Transverse colon (tissue), 4 donors: ENCODE measurements around the gene CYP26A1. TPM values are rescaled to one million over a fixed set of nuclear protein-coding genes. Genes with fewer than 3 reads are reported as not detected.

Experiments used
- DNase-seq: peaks from one replicate; pipeline ENCODE4 v3.0.0-alpha.2; 2019
- H3K27ac ChIP-seq, 4 donors: fragments of 200-600 bp; sonication (generic); 2 replicates each; pipeline ENCODE4 v1.5.1; 2016 to 2018; ENCODE audit warnings: inconsistent platforms in 4 of 4
- H3K27me3 ChIP-seq: fragments of 200-600 bp; sonication (generic); 2 replicates; pipeline ENCODE4 v1.5.1; 2017; ENCODE audit warnings: inconsistent platforms
- H3K36me3 ChIP-seq, 4 donors: fragments of 200-600 bp; sonication (generic); 2 replicates each; pipeline ENCODE4 v1.5.1; 2017 to 2019; ENCODE audit warnings: inconsistent platforms in 4 of 4
- H3K4me1 ChIP-seq, 4 donors: fragments of 200-600 bp; sonication (generic); 2 replicates each; pipeline ENCODE4 v1.5.1; 2017 to 2020; ENCODE audit warnings: inconsistent platforms in 4 of 4
- H3K4me3 ChIP-seq, 4 donors: fragments of 200-600 bp; sonication (generic); 1 replicate in 1 of 4; 2 replicates in 3 of 4; pipeline versions ENCODE4 v1.5.1 to v1.6.1; 2017 to 2019; ENCODE audit warnings: inconsistent platforms in 4 of 4
- H3K9me3 ChIP-seq, 2 donors: fragments of 200-600 bp; sonication (generic); 2 replicates each; pipeline ENCODE4 v1.5.1; 2017 to 2019; ENCODE audit warnings: inconsistent platforms in 2 of 2
- CTCF ChIP-seq, 5 experiments: fragments of 200-600 bp in 3 of 5; fragments of 450-650 bp in 2 of 5; sonication (generic) in 3 of 5; IDR thresholded peaks; 1 replicate in 2 of 5; 2 replicates in 3 of 5; pipeline ENCODE4 v1.5.1; 2016 to 2017; ENCODE audit warnings: antibody characterized with exemption in 5 of 5, inconsistent platforms in 3 of 5, mild to moderate bottlenecking in 2 of 5, moderate library complexity in 1 of 5
- EP300 ChIP-seq: sonication (generic); formaldehyde crosslinking; IDR thresholded peaks from one replicate; pipeline ENCODE4 v1.6.1; 2017; ENCODE audit warnings: antibody characterized with exemption, low read depth
- POLR2A ChIP-seq: fragments of 450-650 bp; IDR thresholded peaks from one replicate; pipeline ENCODE4 v1.6.1; 2016; ENCODE audit warnings: antibody characterized with exemption, mild to moderate bottlenecking, moderate library complexity
- POLR2AphosphoS5 ChIP-seq, 3 donors: sonication (generic); formaldehyde crosslinking; IDR thresholded peaks; one replicate each; pipeline ENCODE4 v1.6.1; 2016; ENCODE audit warnings: antibody characterized with exemption in 3 of 3
- WGBS, 2 donors: methylation state at CpG; one replicate each; pipeline ENCODE4 v1.1.5; 2018; ENCODE audit warnings: low coverage in 1 of 2; 5-methylcytosine and 5-hydroxymethylcytosine counted together
- in situ Hi-C, 4 donors: fragments of 200-750 bp; cut with MboI; loops; one replicate each; pipeline versions ENCODE4 v1.15.0 to v1.15.1; 2017; ENCODE audit warnings: low sequenced_read_pairs in 3 of 4, low pct_ligation_motif_present in 1 of 4, low pct_unique_long_range_greater_than_20kb in 1 of 4
- intact Hi-C: fragments of 100-400 bp; cut with DNase I; formaldehyde crosslinking; loops from one replicate; pipeline ENCODE4 v1.15.1; 2023; ENCODE audit warnings: low total_unique reads
- total RNA-seq, 4 donors: library from RNA; depleted of rRNA; stranded (reverse); fragments of >200 nt; gene quantifications; one replicate each; pipeline ENCODE4 v1.1.0, GENCODE V29; 2016

Gene CYP26A1
- total RNA-seq, 4 donors from 2014 or later: not detected

GRCh38 chr10:93075369-93076221 is 1.9 kb downstream of the CYP26A1 start:
- H3K4me1 ChIP-seq: peaks cover 17 to 39% (median 33%) of the 10 kb centered on the region in 4 donors
- H3K9me3 ChIP-seq: no peaks in the 10 kb centered on the region
- peaks cover 97% of the 10 kb centered on the region for H3K27me3 ChIP-seq
- no peak overlapping the region for H3K27ac ChIP-seq
- intact Hi-C loops (no loop called here), in situ Hi-C loops (loop anchor here in 1 of 4 donors (25.0 kb wide), 1 partner anchor 437 kb away; no protein-coding TSS in a partner anchor)
- TF ChIP-seq POLR2AphosphoS5 (IDR thresholded peaks at IDR 0.05) (no peak), EP300 (no peak), POLR2A (no peak), CTCF (IDR thresholded peaks at IDR 0.05) (no peak)
- no peak for DNase-seq
- no peaks in the 10 kb centered on the region for H3K36me3 ChIP-seq
- no peak overlapping the region for H3K4me3 ChIP-seq
- 27 to 30% methylated on average over 14 to 25 of the region's 25 CpGs for WGBS, 2 donors

GRCh38 chr10:93076871-93077270 is 3.2 kb downstream of the CYP26A1 start:
- in situ Hi-C loops (loop anchor here in 1 of 4 donors (25.0 kb wide), 1 partner anchor 435 kb away; no protein-coding TSS in a partner anchor), intact Hi-C loops (no loop called here)
- no peaks in the 10 kb centered on the region for H3K9me3 ChIP-seq
- 30 to 51% methylated on average over 1 to 2 of the region's 2 CpGs for WGBS, 2 donors
- peaks cover 15 to 34% (median 32%) of the 10 kb centered on the region in 4 donors for H3K4me1 ChIP-seq
- no peak for DNase-seq
- no peak overlapping the region for H3K27ac ChIP-seq
- H3K27me3 ChIP-seq: peaks cover 88% of the 10 kb centered on the region
- H3K4me3 ChIP-seq: no peak overlapping the region
- no peaks in the 10 kb centered on the region for H3K36me3 ChIP-seq
- TF ChIP-seq CTCF (IDR thresholded peaks at IDR 0.05) (no peak), POLR2AphosphoS5 (IDR thresholded peaks at IDR 0.05) (no peak), POLR2A (no peak), EP300 (no peak)

GRCh38 chr10:93077860-93078337 is 4.2 kb downstream of the CYP26A1 start:
- no peaks in the 10 kb centered on the region for H3K36me3 ChIP-seq
- no peak for TF ChIP-seq POLR2AphosphoS5 (IDR thresholded peaks at IDR 0.05)
- no peak for TF ChIP-seq POLR2A
- H3K4me1 ChIP-seq: peaks cover 11 to 25% (median 24%) of the 10 kb centered on the region in 4 donors
- no peak for DNase-seq
- no peaks in the 10 kb centered on the region for H3K9me3 ChIP-seq
- intact Hi-C loops (no loop called here), in situ Hi-C loops (loop anchor here in 1 of 4 donors (25.0 kb wide), 1 partner anchor 434 kb away; no protein-coding TSS in a partner anchor)
- no peak overlapping the region for H3K4me3 ChIP-seq
- peaks cover 78% of the 10 kb centered on the region for H3K27me3 ChIP-seq
- no peak overlapping the region for H3K27ac ChIP-seq
- WGBS, 2 donors: 56 to 64% methylated on average over 5 of the region's 5 CpGs

- H3K9me3 ChIP-seq: no peaks in the 10 kb centered on the region
- no peak for DNase-seq
- intact Hi-C loops: loop anchor here (10.0 kb wide), 1 partner anchor 215 kb away; no protein-coding TSS in a partner anchor
- H3K36me3 ChIP-seq: no peaks in the 10 kb centered on the region
- H3K4me1 ChIP-seq: peaks cover 0 to 6% (median 5%) of the 10 kb centered on the region in 4 donors
- peaks cover 59% of the 10 kb centered on the region for H3K27me3 ChIP-seq
- in situ Hi-C loops: loop anchor here in 2 of 4 donors (10.0 to 25.0 kb wide), 3 partner anchors 215 to 432 kb away; no protein-coding TSS in a partner anchor
- WGBS, 2 donors: 52 to 59% methylated on average over 3 to 9 of the region's 9 CpGs
- TF ChIP-seq EP300: no peak
- no peak for TF ChIP-seq POLR2A
- TF ChIP-seq CTCF (IDR thresholded peaks at IDR 0.05): no peak
- no peak for TF ChIP-seq POLR2AphosphoS5 (IDR thresholded peaks at IDR 0.05)
- no peak overlapping the region for H3K27ac ChIP-seq
- no peak overlapping the region for H3K4me3 ChIP-seq
Observed at GRCh38 chr10:93079663-93080349, 6.1 kb downstream of the CYP26A1 start.
